MM.1S (cell line): ENCODE data around the gene LRRC75B.

Experiments
- DNase-seq: peaks from one replicate; pipeline ENCODE4 v3.0.0-alpha.2; 2015
- H2AFZ ChIP-seq: fragments of 300-600 bp; sonication (generic); 2 replicates; pipeline ENCODE4 v1.6.0; 2016; ENCODE audit warnings: antibody characterized with exemption, low read length
- H3F3A ChIP-seq: fragments of 300-600 bp; sonication (generic); 2 replicates; pipeline ENCODE4 v1.6.1; 2016; ENCODE audit warnings: mild to moderate bottlenecking, antibody characterized with exemption, low read length, moderate library complexity, mixed read lengths; ENCODE audit not compliant: insufficient read depth
- H3K27ac ChIP-seq: fragments of 300-600 bp; sonication (generic); 2 replicates; pipeline ENCODE4 v1.5.1; 2016; ENCODE audit warnings: mild to moderate bottlenecking, low read length
- H3K27me3 ChIP-seq: fragments of 300-600 bp; sonication (generic); replicated peaks from 2 replicates; pipeline ENCODE4 v1.6.0; 2016; ENCODE audit warnings: low read length; ENCODE audit not compliant: insufficient read depth
- H3K36me3 ChIP-seq: fragments of 300-600 bp; sonication (generic); replicated peaks from 2 replicates; pipeline ENCODE4 v1.6.1; 2016; ENCODE audit warnings: mild to moderate bottlenecking, low read length, mixed read lengths; ENCODE audit not compliant: insufficient read depth
- H3K4me1 ChIP-seq: fragments of 300-600 bp; sonication (generic); 2 replicates; pipeline ENCODE4 v1.6.1; 2016; ENCODE audit warnings: low read length, mixed read lengths
- H3K4me2 ChIP-seq: fragments of 300-600 bp; sonication (generic); 2 replicates; pipeline ENCODE4 v1.6.0; 2016; ENCODE audit warnings: low read depth, low read length
- H3K4me3 ChIP-seq: fragments of 300-600 bp; sonication (generic); 2 replicates; pipeline ENCODE4 v1.5.1; 2016; ENCODE audit warnings: low read length, mixed read lengths
- H3K79me2 ChIP-seq: fragments of 300-600 bp; sonication (generic); 2 replicates; pipeline ENCODE4 v1.6.1; 2016; ENCODE audit warnings: mixed run types, low read length, mixed read lengths
- H3K9ac ChIP-seq: fragments of 300-600 bp; sonication (generic); 2 replicates; pipeline ENCODE4 v1.6.1; 2016; ENCODE audit warnings: low read length, mixed read lengths
- H3K9me2 ChIP-seq: fragments of 300-600 bp; sonication (generic); replicated peaks from 2 replicates; pipeline ENCODE4 v1.6.1; 2016; ENCODE audit warnings: mild to moderate bottlenecking, low read length, mixed read lengths; ENCODE audit not compliant: insufficient read depth
- H3K9me3 ChIP-seq: fragments of 300-600 bp; sonication (generic); replicated peaks from 2 replicates; pipeline ENCODE4 v1.6.1; 2016; ENCODE audit warnings: mild to moderate bottlenecking, low read length, mixed read lengths; ENCODE audit not compliant: insufficient read depth
- H4K20me1 ChIP-seq: fragments of 300-600 bp; sonication (generic); 2 replicates; pipeline ENCODE4 v1.6.1; 2016; ENCODE audit warnings: mild to moderate bottlenecking, low read length, moderate library complexity, mixed read lengths; ENCODE audit not compliant: insufficient read depth
- CTCF ChIP-seq: fragments of 300-600 bp; sonication (generic); IDR thresholded peaks from 2 replicates; pipeline ENCODE4 v1.5.1; 2016; ENCODE audit warnings: antibody characterized with exemption, low read length, mixed read lengths
- EZH2 ChIP-seq: fragments of 300-600 bp; sonication (generic); optimal IDR thresholded peaks from 2 replicates; pipeline ENCODE3; 2017; ENCODE audit warnings: low read depth, mild to moderate bottlenecking, antibody characterized with exemption, low read length, mixed read lengths
- EZH2phosphoT487 ChIP-seq: fragments of 300-600 bp; sonication (generic); IDR thresholded peaks from 2 replicates; pipeline ENCODE4 v1.6.1; 2018; ENCODE audit warnings: antibody characterized with exemption, low read length

The LRRC75B gene

GRCh38 chr22:24571266-24571665 lies 21.6 kb downstream of the LRRC75B start:
- peaks cover 36% of the 10 kb centered on the region for H3K79me2 ChIP-seq
- H4K20me1 ChIP-seq = peaks cover 6% of the 10 kb centered on the region; the same call in 1 of the 2 replicates
- no peak overlapping the region for H3K27ac ChIP-seq
- no peaks in the 10 kb centered on the region for H3K9me3 ChIP-seq
- 0 out of 2 replicates have a peak, but pooled peaks cover 4% of the 10 kb centered on the region for H3F3A ChIP-seq
- H3K36me3 ChIP-seq = peaks cover 6% of the 10 kb centered on the region
- H3K4me2 ChIP-seq = no peak overlapping the region
- H3K9ac ChIP-seq = no peak overlapping the region
- no peaks in the 10 kb centered on the region for H3K27me3 ChIP-seq
- H3K9me2 ChIP-seq = no peaks in the 10 kb centered on the region
- no peak overlapping the region for H3K4me3 ChIP-seq
- no peak overlapping the region for H2AFZ ChIP-seq
- TF ChIP-seq EZH2 (no peak), EZH2phosphoT487 (no peak), CTCF (no peak)
- no peak for DNase-seq
- H3K4me1 ChIP-seq = no peaks in the 10 kb centered on the region

GRCh38 chr22:24567668-24568067 lies 25.2 kb downstream of the LRRC75B start:
- no peak overlapping the region for H2AFZ ChIP-seq
- H3K4me1 ChIP-seq = no peaks in the 10 kb centered on the region; the same call in 1 of the 2 replicates
- peaks cover 6% of the 10 kb centered on the region for H3K36me3 ChIP-seq
- H3K27ac ChIP-seq = no peak overlapping the region
- TF ChIP-seq EZH2 (no peak), EZH2phosphoT487 (no peak), CTCF (no peak)
- H3K4me2 ChIP-seq = no peak overlapping the region
- H3K9ac ChIP-seq = no peak overlapping the region
- H4K20me1 ChIP-seq = peaks cover 34% of the 10 kb centered on the region
- no peaks in the 10 kb centered on the region for H3K9me2 ChIP-seq
- no peak overlapping the region for H3K4me3 ChIP-seq
- no peaks in the 10 kb centered on the region for H3K9me3 ChIP-seq
- no peak for DNase-seq
- no peaks in the 10 kb centered on the region for H3K27me3 ChIP-seq
- H3F3A ChIP-seq = no peaks in the 10 kb centered on the region; the same call in 1 of the 2 replicates
- peaks cover 72% of the 10 kb centered on the region for H3K79me2 ChIP-seq

- Histone ChIP-seq H3K4me1 (no peaks in the 10 kb centered on the region; the same call in 1 of the 2 replicates), H3K79me2 (peaks cover 79% of the 10 kb centered on the region), H4K20me1 (peaks cover 36% of the 10 kb centered on the region), H3K9me3 (no peaks in the 10 kb centered on the region), H3K4me3 (no peak overlapping the region), H3F3A (no peaks in the 10 kb centered on the region; the same call in 1 of the 2 replicates), H3K4me2 (no peak overlapping the region), H3K27me3 (no peaks in the 10 kb centered on the region), H3K9me2 (no peaks in the 10 kb centered on the region), H3K9ac (no peak overlapping the region), H3K36me3 (peaks cover 7% of the 10 kb centered on the region), H2AFZ (no peak overlapping the region), H3K27ac (no peak overlapping the region)
- no peak for TF ChIP-seq EZH2
- no peak for DNase-seq
Measured at GRCh38 chr22:24566899-24567511, 25.9 kb downstream of the LRRC75B start.

GRCh38 chr22:24565077-24565476 lies 27.8 kb downstream of the LRRC75B start:
- H4K20me1 ChIP-seq = peaks cover 44% of the 10 kb centered on the region
- H3F3A ChIP-seq = no peaks in the 10 kb centered on the region; the same call in 1 of the 2 replicates
- DNase-seq = no peak
- H3K4me1 ChIP-seq = no peaks in the 10 kb centered on the region; the same call in 1 of the 2 replicates
- H3K79me2 ChIP-seq = peaks cover 94% of the 10 kb centered on the region
- H3K36me3 ChIP-seq = peaks cover 16% of the 10 kb centered on the region
- H3K4me2 ChIP-seq = no peak overlapping the region
- H3K9ac ChIP-seq = no peak overlapping the region
- no peaks in the 10 kb centered on the region for H3K9me2 ChIP-seq
- TF ChIP-seq CTCF (no peak), EZH2phosphoT487 (no peak), EZH2 (no peak)
- no peak overlapping the region for H3K4me3 ChIP-seq
- no peak overlapping the region for H2AFZ ChIP-seq
- H3K9me3 ChIP-seq = no peaks in the 10 kb centered on the region
- no peaks in the 10 kb centered on the region for H3K27me3 ChIP-seq
- no peak overlapping the region for H3K27ac ChIP-seq
